Neural progenitor cell (in vitro differentiated cells): Measurements from ENCODE around the gene DNAH9. TPM values are rescaled to one million over a fixed set of nuclear protein-coding genes. Genes with fewer than 3 reads are reported as not detected.
A peak's percentile ranks its signal among the peaks of the same experiment; 100 is the strongest.

ENCODE experiments used
- DNase-seq: peaks from one replicate; pipeline ENCODE4 v3.0.0-alpha.2; 2016; ENCODE audit warnings: low spot score
- H2AFZ ChIP-seq: fragments of 200-600 bp; sonication (generic); replicated peaks from 2 replicates; pipeline ENCODE4 v1.6.1; 2016; ENCODE audit warnings: antibody characterized with exemption
- H3F3A ChIP-seq: fragments of 200-600 bp; sonication (generic); 2 replicates; pipeline ENCODE4 v1.6.1; 2016; ENCODE audit warnings: antibody characterized with exemption, low read depth
- H3K27ac ChIP-seq: fragments of 200-600 bp; sonication (generic); 2 replicates; pipeline ENCODE4 v1.5.1; 2016; ENCODE audit warnings: mild to moderate bottlenecking
- H3K27me3 ChIP-seq: fragments of 200-600 bp; sonication (generic); 2 replicates; pipeline ENCODE4 v1.6.1; 2016; ENCODE audit warnings: mild to moderate bottlenecking, moderate library complexity
- H3K36me3 ChIP-seq: fragments of 200-600 bp; sonication (generic); 2 replicates; pipeline ENCODE4 v1.5.1; 2016
- H3K4me1 ChIP-seq: fragments of 200-600 bp; sonication (generic); 2 replicates; pipeline ENCODE4 v1.6.1; 2016; ENCODE audit warnings: mixed run types
- H3K4me2 ChIP-seq: fragments of 200-600 bp; sonication (generic); 2 replicates; pipeline ENCODE4 v1.6.1; 2016
- H3K4me3 ChIP-seq: fragments of 200-600 bp; sonication (generic); 2 replicates; pipeline ENCODE4 v1.5.1; 2016
- H3K79me2 ChIP-seq: fragments of 200-600 bp; sonication (generic); 2 replicates; pipeline ENCODE4 v1.6.1; 2016; ENCODE audit warnings: low read depth
- H3K9ac ChIP-seq: fragments of 200-600 bp; sonication (generic); 2 replicates; pipeline ENCODE4 v1.6.1; 2016
- H3K9me3 ChIP-seq: fragments of 200-600 bp; sonication (generic); 2 replicates; pipeline ENCODE4 v1.5.1; 2016; ENCODE audit warnings: low read depth
- H4K20me1 ChIP-seq: fragments of 200-600 bp; sonication (generic); 2 replicates; pipeline ENCODE4 v1.6.1; 2016; ENCODE audit warnings: low read depth
- H3K27ac Mint-ChIP-seq: 3 replicates; pipeline ENCODE4 v1.8.0; 2021; ENCODE audit warnings: mixed read lengths
- H3K27me3 Mint-ChIP-seq: 2 replicates; pipeline ENCODE4 v1.8.0; 2022; ENCODE audit warnings: low read depth, mild to moderate bottlenecking, inconsistent platforms, moderate library complexity, mixed read lengths; ENCODE audit not compliant: insufficient read depth
- H3K36me3 Mint-ChIP-seq: 3 replicates; pipeline ENCODE4 v1.8.0; 2021; ENCODE audit warnings: mixed read lengths
- H3K4me1 Mint-ChIP-seq: 3 replicates; pipeline ENCODE4 v1.8.0; 2021; ENCODE audit warnings: mixed read lengths
- H3K4me3 Mint-ChIP-seq: 3 replicates; pipeline ENCODE4 v1.8.0; 2021; ENCODE audit warnings: mild to moderate bottlenecking, moderate library complexity, mixed read lengths
- H3K9me3 Mint-ChIP-seq: 3 replicates; pipeline ENCODE4 v1.8.0; 2020; ENCODE audit warnings: mixed read lengths
- EZH2 ChIP-seq: fragments of 200-600 bp; sonication (generic); IDR thresholded peaks from 2 replicates; pipeline ENCODE4 v1.6.1; 2017; ENCODE audit warnings: antibody characterized with exemption, mild to moderate bottlenecking, moderate library complexity
- EZH2phosphoT487 ChIP-seq: fragments of 200-600 bp; sonication (generic); IDR thresholded peaks from 2 replicates; pipeline ENCODE4 v1.6.1; 2017; ENCODE audit warnings: antibody characterized with exemption
- total RNA-seq: library from RNA; depleted of rRNA; stranded (reverse); fragments of >200 nt; gene quantifications from 2 replicates; pipeline ENCODE4 v1.2.3, GENCODE V29; 2015; ENCODE audit warnings: low replicate concordance
- TF ChIP-seq, protein P1 (sequence below): fragments of 200-600 bp; sonication (generic); IDR thresholded peaks from 2 replicates; pipeline ENCODE4 v1.5.1; 2017; ENCODE audit warnings: antibody characterized with exemption, mild to moderate bottlenecking

DNAH9 gene
- total RNA-seq, 1 donor from 2014 or later = 1.3 TPM

GRCh38 chr17:11893862-11894261 lies 295.6 kb downstream of the DNAH9 start:
- Mint-ChIP-seq H3K4me3 (no peak overlapping the region), H3K4me1 (peaks cover 4% of the 10 kb centered on the region)

DNA sequence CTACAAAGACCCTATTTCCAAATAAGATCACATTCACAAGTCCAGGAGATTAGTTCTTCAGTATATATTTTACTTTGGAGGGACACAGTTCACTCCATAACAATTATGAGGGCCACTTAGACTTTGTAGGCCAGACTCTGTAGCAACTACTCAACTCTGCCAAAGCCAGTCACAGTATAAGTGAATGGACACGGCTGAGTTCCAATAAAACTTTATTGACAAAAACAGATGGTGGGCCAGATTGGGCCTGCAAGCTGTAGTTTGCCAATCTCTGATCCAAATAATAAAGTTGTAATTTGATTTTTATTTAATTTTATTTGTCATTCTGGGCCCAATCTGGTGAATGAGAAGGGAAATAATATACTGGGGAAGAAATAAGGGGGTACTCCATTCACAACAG lies 297.9 kb downstream of the DNAH9 start:
- Histone ChIP-seq H3K9me3 (no peaks in the 10 kb centered on the region), H3K4me2 (no peak overlapping the region), H3F3A (peaks cover 35% of the 10 kb centered on the region)

More at GRCh38 chr17:11893862-11894261, 295.6 kb downstream of the DNAH9 start:
- no peak overlapping the region for H3K27ac ChIP-seq
- no peaks in the 10 kb centered on the region for H3K9me3 Mint-ChIP-seq
- TF ChIP-seq EZH2phosphoT487 (no peak), EZH2 (no peak)
- TF ChIP-seq, protein P1, sequence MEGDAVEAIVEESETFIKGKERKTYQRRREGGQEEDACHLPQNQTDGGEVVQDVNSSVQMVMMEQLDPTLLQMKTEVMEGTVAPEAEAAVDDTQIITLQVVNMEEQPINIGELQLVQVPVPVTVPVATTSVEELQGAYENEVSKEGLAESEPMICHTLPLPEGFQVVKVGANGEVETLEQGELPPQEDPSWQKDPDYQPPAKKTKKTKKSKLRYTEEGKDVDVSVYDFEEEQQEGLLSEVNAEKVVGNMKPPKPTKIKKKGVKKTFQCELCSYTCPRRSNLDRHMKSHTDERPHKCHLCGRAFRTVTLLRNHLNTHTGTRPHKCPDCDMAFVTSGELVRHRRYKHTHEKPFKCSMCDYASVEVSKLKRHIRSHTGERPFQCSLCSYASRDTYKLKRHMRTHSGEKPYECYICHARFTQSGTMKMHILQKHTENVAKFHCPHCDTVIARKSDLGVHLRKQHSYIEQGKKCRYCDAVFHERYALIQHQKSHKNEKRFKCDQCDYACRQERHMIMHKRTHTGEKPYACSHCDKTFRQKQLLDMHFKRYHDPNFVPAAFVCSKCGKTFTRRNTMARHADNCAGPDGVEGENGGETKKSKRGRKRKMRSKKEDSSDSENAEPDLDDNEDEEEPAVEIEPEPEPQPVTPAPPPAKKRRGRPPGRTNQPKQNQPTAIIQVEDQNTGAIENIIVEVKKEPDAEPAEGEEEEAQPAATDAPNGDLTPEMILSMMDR = no peak
- H3K4me2 ChIP-seq = no peak overlapping the region
- H3K27me3 Mint-ChIP-seq = peaks cover 3% of the 10 kb centered on the region
- peaks cover 12% of the 10 kb centered on the region for H3K4me1 ChIP-seq
- no peaks in the 10 kb centered on the region for H3K36me3 ChIP-seq
- no peak for DNase-seq
- no peak overlapping the region for H3K9ac ChIP-seq
- H3K4me3 ChIP-seq = no peak overlapping the region
- peaks cover 13% of the 10 kb centered on the region for H3F3A ChIP-seq
- H2AFZ ChIP-seq = no peak overlapping the region
- H3K36me3 Mint-ChIP-seq = no peaks in the 10 kb centered on the region
- no peaks in the 10 kb centered on the region for H3K79me2 ChIP-seq
- H3K9me3 ChIP-seq = no peaks in the 10 kb centered on the region
- H3K27me3 ChIP-seq = no peaks in the 10 kb centered on the region
- H4K20me1 ChIP-seq = no peaks in the 10 kb centered on the region
- no peak overlapping the region for H3K27ac Mint-ChIP-seq

DNA sequence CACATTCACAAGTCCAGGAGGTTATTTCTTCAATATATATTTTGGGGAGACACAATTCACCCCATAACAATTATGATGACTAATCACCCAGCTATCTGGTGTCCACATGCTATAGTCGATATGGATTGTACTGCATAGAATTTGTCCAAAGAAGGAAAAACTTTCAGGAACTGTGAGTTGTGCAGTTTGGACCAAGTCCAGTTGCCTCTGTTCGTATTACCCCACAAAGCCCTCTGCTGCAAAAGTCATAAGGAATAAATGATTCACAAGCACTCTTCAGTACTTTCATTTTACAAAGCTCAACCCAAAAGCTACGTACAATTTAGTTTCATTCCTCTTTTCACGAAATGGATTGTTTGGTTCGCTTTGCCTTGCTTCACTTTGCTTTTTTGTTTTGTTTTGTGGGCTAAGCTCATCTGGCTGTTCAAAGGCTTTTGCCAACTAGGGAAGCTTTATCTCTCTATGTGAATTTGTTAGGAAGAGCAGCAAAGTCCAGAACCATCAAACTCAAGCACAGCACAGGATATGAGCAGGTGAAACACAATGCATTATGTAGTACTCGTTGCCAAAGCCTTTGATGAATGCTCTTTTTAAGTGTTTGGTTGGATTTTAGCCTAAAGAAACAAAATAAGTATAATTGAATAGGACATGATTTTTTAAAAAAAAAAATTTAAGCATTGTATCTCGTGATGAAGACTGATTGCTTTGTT lies 300.4 kb downstream of the DNAH9 start:
- no peaks in the 10 kb centered on the region for H3K27me3 Mint-ChIP-seq
- Histone ChIP-seq H3K4me2 (peak overlapping the region; percentile 62), H3K4me3 (no peak overlapping the region)

More for the DNA sequence above, 297.9 kb downstream of the DNAH9 start:
- no peak for TF ChIP-seq EZH2phosphoT487
- TF ChIP-seq EZH2 = no peak
- TF ChIP-seq, protein P1 = no peak
- no peaks in the 10 kb centered on the region for H3K36me3 Mint-ChIP-seq
- H3K4me3 Mint-ChIP-seq = no peak overlapping the region
- H3K79me2 ChIP-seq = no peaks in the 10 kb centered on the region
- no peaks in the 10 kb centered on the region for H3K27me3 Mint-ChIP-seq
- H3K4me1 Mint-ChIP-seq = peaks cover 10% of the 10 kb centered on the region
- H3K27ac ChIP-seq = no peak overlapping the region
- H3K4me3 ChIP-seq = no peak overlapping the region
- H4K20me1 ChIP-seq = no peaks in the 10 kb centered on the region
- no peaks in the 10 kb centered on the region for H3K27me3 ChIP-seq
- H3K9ac ChIP-seq = no peak overlapping the region
- H3K36me3 ChIP-seq = no peaks in the 10 kb centered on the region
- no peak overlapping the region for H2AFZ ChIP-seq
- H3K27ac Mint-ChIP-seq = no peak overlapping the region
- peaks cover 10% of the 10 kb centered on the region for H3K9me3 Mint-ChIP-seq
- no peak for DNase-seq
- H3K4me1 ChIP-seq = peaks cover 14% of the 10 kb centered on the region

More for the DNA sequence above, 300.4 kb downstream of the DNAH9 start:
- Histone ChIP-seq H3K4me1 (peaks cover 14% of the 10 kb centered on the region), H3K9me3 (no peaks in the 10 kb centered on the region), H2AFZ (no peak overlapping the region), H3K36me3 (no peaks in the 10 kb centered on the region), H4K20me1 (no peaks in the 10 kb centered on the region), H3K9ac (no peak overlapping the region), H3F3A (peaks cover 35% of the 10 kb centered on the region), H3K79me2 (no peaks in the 10 kb centered on the region), H3K27ac (peak overlapping the region; percentile 89), H3K27me3 (no peaks in the 10 kb centered on the region)
- H3K27ac Mint-ChIP-seq = no peak overlapping the region
- TF ChIP-seq EZH2phosphoT487 (no peak), EZH2 (no peak)
- TF ChIP-seq, protein P1 = no peak
- peak; percentile 24 for DNase-seq
- H3K4me1 Mint-ChIP-seq = peaks cover 10% of the 10 kb centered on the region
- H3K4me3 Mint-ChIP-seq = no peak overlapping the region
- H3K36me3 Mint-ChIP-seq = no peaks in the 10 kb centered on the region
- peaks cover 10% of the 10 kb centered on the region for H3K9me3 Mint-ChIP-seq
